Kidney (tissue), 14 donors: ENCODE results near the gene WDR81. TPM values are rescaled to one million over a fixed set of nuclear protein-coding genes. Genes with fewer than 3 reads are reported as not detected.

Experiments
- DNase-seq, 5 donors: peaks; one replicate each; pipeline ENCODE4 v3.0.0-alpha.2; 2013 to 2020
- FAIRE-seq: peaks from 2 replicates; lab custom pipeline; 2012; peaks lifted over from hg19 to GRCh38; lab: Jason Lieb, UNC
- H3K27ac ChIP-seq, 2 donors: one replicate each; pipeline ENCODE4 v1.7.0; 2013; ENCODE audit warnings: low read depth in 2 of 2, low read length in 2 of 2, inconsistent platforms in 1 of 2
- H3K27me3 ChIP-seq: one replicate; pipeline ENCODE4 v1.7.1; 2013; ENCODE audit warnings: low read length, inconsistent platforms; ENCODE audit not compliant: control insufficient read depth, insufficient read depth
- H3K36me3 ChIP-seq, 3 donors: one replicate each; pipeline versions ENCODE4 v1.7.0 to v1.7.1; 2013; ENCODE audit warnings: low read length in 3 of 3, control low read depth in 1 of 3, inconsistent platforms in 1 of 3; ENCODE audit not compliant: insufficient read depth in 3 of 3, control insufficient read depth in 2 of 3
- H3K4me1 ChIP-seq, 3 donors: one replicate each; pipeline versions ENCODE4 v1.7.0 to v1.7.1; 2013; ENCODE audit warnings: low read length in 3 of 3, inconsistent platforms in 1 of 3, low read depth in 1 of 3; ENCODE audit not compliant: control insufficient read depth in 2 of 3, insufficient read depth in 2 of 3
- H3K4me3 ChIP-seq, 3 donors: one replicate each; pipeline versions ENCODE4 v1.7.0 to v1.8.1; 2013; ENCODE audit warnings: low read length in 3 of 3, control low read depth in 1 of 3, inconsistent platforms in 1 of 3
- H3K9ac ChIP-seq, 3 donors: one replicate each; pipeline versions ENCODE4 v1.7.0 to v1.7.1; 2013; ENCODE audit warnings: low read length in 3 of 3, control low read depth in 1 of 3, inconsistent platforms in 1 of 3
- H3K9me3 ChIP-seq, 3 donors: one replicate each; pipeline versions ENCODE4 v1.7.0 to v1.7.1; 2013; ENCODE audit warnings: low read length in 3 of 3, control low read depth in 1 of 3, inconsistent platforms in 1 of 3; ENCODE audit not compliant: control insufficient read depth in 2 of 3, insufficient read depth in 1 of 3
- intact Hi-C: fragments of 100-400 bp; cut with DNase I; formaldehyde crosslinking; loops from one replicate; pipeline ENCODE4 v1.11.1; 2022
- polyA plus RNA-seq: library from polyadenylated mRNA; stranded (reverse); fragments of 350-450 nt; fragmentation: Illumina TruSeq; extraction: RNeasy Lipid Tissue Mini Kit (QIAGEN cat#74804); gene quantifications from one replicate; pipeline ENCODE4 v1.2.3, GENCODE V29; 2014; ENCODE audit warnings: low read depth, low replicate concordance; ENCODE audit not compliant: insufficient read depth
- total RNA-seq: library from RNA; stranded (reverse); fragmentation: NEBNext Ultra II Directional; extraction: Animal tissue kit (Norgen Biotek cat#: 25700); gene quantifications from one replicate; pipeline ENCODE4 v1.2.1, GENCODE V29; 2021
- TF ChIP-seq, protein P1 (sequence below): IDR thresholded peaks from 3 replicates; pipeline ENCODE4 v1.5.1; 2012; ENCODE audit warnings: mild to moderate bottlenecking, moderate library complexity, borderline replicate concordance; ENCODE audit not compliant: insufficient read depth; ENCODE audit errors: extremely low read depth
- donor health status: control.
- donor health status: control.
- donor health status: control.
- donor health status: control.
- donor health status: control.
- donor health status: DM: yes; HTN: yes; CAD: no.
- donor health status: Normal renal cell carcinoma (clear cell type).

WDR81 gene
- total and polyA plus RNA-seq, 2 donors from 2014 or later, result 16.1 to 28.5 TPM

DNA sequence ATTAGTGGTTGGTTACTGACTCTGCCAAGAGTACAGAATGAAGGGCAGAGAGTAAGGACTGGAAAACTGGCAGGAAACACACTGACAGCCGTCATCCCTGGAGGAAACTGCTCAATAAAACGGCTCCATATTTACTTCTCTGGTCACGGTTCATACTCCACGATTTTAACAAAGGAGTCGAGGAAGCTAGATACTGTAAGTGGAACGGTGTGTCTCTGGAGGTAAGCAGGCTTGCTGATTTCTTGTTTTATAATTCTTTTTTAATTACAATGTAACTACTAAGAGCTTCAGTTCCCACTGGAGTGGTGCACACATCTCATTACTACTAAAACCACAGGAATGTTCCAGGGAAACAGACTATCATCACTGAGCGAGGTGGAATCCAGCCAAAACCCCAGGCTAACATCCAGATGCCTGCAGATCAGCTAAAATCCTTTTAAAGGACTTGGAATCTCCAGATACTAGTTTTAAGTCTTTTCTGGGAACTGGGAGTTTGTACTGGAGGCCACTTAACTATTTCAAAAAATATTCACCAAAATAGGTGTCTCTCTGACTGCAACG lies 55.1 kb downstream of the WDR81 start:
- Histone ChIP-seq H3K4me1 (peaks cover 0 to 17% (median 7%) of the 10 kb centered on the region in 3 donors), H3K36me3 (peaks cover 0 to 5% (median 2%) of the 10 kb centered on the region in 3 donors), H3K9ac (no peak overlapping the region), H3K27me3 (no peaks in the 10 kb centered on the region), H3K9me3 (no peaks in the 10 kb centered on the region), H3K4me3 (no peak overlapping the region), H3K27ac (peak overlapping the region; percentile 74 to 76)
- FAIRE-seq, result no peak
- peak in 2 of 5 donors; percentile 84 to 87 for DNase-seq
- TF ChIP-seq, protein P1, sequence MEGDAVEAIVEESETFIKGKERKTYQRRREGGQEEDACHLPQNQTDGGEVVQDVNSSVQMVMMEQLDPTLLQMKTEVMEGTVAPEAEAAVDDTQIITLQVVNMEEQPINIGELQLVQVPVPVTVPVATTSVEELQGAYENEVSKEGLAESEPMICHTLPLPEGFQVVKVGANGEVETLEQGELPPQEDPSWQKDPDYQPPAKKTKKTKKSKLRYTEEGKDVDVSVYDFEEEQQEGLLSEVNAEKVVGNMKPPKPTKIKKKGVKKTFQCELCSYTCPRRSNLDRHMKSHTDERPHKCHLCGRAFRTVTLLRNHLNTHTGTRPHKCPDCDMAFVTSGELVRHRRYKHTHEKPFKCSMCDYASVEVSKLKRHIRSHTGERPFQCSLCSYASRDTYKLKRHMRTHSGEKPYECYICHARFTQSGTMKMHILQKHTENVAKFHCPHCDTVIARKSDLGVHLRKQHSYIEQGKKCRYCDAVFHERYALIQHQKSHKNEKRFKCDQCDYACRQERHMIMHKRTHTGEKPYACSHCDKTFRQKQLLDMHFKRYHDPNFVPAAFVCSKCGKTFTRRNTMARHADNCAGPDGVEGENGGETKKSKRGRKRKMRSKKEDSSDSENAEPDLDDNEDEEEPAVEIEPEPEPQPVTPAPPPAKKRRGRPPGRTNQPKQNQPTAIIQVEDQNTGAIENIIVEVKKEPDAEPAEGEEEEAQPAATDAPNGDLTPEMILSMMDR, result no peak
- intact Hi-C loops, result loop anchor here (10.0 kb wide), 1 partner anchor 55 kb away; the partner anchor contains the start of gene WDR81

DNA sequence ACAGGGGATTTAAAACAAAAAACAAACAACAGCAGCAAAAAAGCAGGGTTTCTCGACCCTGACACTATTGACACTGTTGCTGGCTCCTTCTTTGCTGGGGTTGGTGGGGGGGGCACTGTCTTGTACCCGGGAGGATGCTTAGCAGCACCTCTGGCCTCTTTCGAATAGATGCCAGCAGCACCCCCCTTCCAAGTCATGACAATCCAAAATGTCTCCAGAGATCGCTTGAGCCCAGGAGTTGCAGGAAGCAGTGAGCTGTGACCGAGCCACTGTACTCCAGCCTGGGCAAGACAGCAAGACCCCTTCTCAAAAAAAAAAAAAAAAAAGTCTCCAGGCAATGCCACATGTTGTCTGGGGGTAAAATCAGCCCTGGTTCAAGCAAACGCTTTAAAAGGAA lies 57.7 kb downstream of the WDR81 start:
- H3K4me1 ChIP-seq, result peaks cover 0 to 18% (median 7%) of the 10 kb centered on the region in 3 donors

DNA sequence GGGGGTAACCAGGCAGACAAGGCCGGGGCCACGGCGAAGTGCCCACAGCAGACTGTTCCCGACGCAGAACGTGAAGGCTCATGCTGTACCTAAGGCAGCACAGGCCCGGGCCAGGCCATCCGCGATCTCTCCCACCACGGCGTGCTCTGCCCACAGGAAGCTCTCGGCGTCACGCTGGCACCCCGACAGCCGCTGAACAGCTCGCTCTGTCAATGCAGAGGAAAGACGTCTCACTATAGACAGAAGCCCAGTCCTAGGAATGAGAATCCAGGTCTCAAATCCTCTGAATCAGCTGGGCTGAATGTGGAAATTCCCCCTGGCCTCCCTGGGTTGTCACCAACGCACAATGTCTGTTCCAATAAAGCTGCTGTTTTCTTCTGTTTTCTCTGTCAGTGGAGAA lies 58.8 kb downstream of the WDR81 start:
- H3K4me3 ChIP-seq, result peak overlapping the region in 1 of 3 donors; percentile 11
- intact Hi-C loops, result no loop called here
- FAIRE-seq (no peak), DNase-seq (peak in 2 of 5 donors; percentile 10 to 81)
- H3K9me3 ChIP-seq, result no peaks in the 10 kb centered on the region
- no peaks in the 10 kb centered on the region for H3K27me3 ChIP-seq
- H3K27ac ChIP-seq, result peak overlapping the region; percentile 80 to 89
- TF ChIP-seq, protein P1, result no peak
- H3K4me1 ChIP-seq, result peaks cover 0 to 22% (median 7%) of the 10 kb centered on the region in 3 donors
- H3K9ac ChIP-seq, result peak overlapping the region in 2 of 3 donors; percentile 24 to 27
- H3K36me3 ChIP-seq, result peaks cover 0 to 18% (median 0%) of the 10 kb centered on the region in 3 donors

More for the DNA sequence above, 57.7 kb downstream of the WDR81 start:
- TF ChIP-seq, protein P1, result no peak
- Histone ChIP-seq H3K27ac (peak overlapping the region; percentile 26 to 70), H3K9ac (no peak overlapping the region), H3K27me3 (no peaks in the 10 kb centered on the region), H3K9me3 (no peaks in the 10 kb centered on the region), H3K4me3 (no peak overlapping the region), H3K36me3 (peaks cover 0 to 16% (median 0%) of the 10 kb centered on the region in 3 donors)
- FAIRE-seq (no peak), DNase-seq (peak in 1 of 5 donors; percentile 51)
- intact Hi-C loops, result no loop called here
